Fibroblast of lung (primary cell): ENCODE results near the gene MGLL.

Source experiments
- CTCF ChIP-seq, 2 donors: IDR thresholded peaks in 1 of 2; conservative IDR thresholded peaks in 1 of 2; 1 replicate in 1 of 2; 2 replicates in 1 of 2; pipeline ENCODE4 v1.5.1; 2011 to 2012; ENCODE audit warnings: low read length in 2 of 2, control low read depth in 1 of 2, inconsistent platforms in 1 of 2, low read depth in 1 of 2, mild to moderate bottlenecking in 1 of 2
- EZH2 ChIP-seq: IDR thresholded peaks from 2 replicates; pipeline ENCODE4 v1.5.1; 2012; ENCODE audit warnings: low read length, control low read depth, mild to moderate bottlenecking; ENCODE audit errors: missing control alignments

DNA sequence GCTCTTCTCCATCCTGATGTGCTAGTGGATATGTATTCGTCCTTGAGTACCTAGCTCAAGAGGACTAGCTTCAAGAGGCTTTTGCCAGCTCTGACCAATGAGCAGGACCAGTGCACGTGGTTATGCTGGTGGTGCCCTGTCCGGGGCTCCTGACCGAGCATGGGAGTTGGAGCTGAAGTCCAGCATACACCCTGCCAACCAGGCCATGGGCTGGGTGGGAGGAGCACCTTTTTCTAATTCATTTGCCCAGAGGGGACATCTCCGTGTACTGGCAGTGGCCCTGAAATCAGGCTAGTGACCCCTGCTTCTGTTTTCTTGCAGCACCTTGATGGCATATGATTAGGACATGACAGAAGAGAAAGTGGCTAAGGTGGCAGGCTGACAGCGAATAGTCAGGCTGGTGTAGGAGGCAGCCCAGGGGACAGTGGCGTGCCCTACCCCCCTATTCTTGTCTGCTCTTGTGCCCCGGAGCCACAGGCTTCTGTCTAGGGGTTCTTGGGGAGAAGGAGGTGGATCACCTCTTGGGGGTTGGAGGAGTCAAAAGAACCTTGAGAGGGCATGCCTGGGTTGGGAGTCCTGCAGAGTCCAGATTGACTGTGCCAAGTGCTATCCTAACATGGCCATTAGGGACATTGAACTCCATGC is 176.8 kb downstream of the MGLL start:
- TF ChIP-seq CTCF (conservative IDR thresholded peaks at IDR 0.05 in 1 of 2, IDR thresholded peaks at IDR 0.05 in 1 of 2; ENCODE audit: low read depth in 1 of 2, low read length in 2 of 2) (no peak), EZH2 (no peak)
